ENCODE data around the gene PLXNA4.

GRCh38 chr7:132141109-132141508 lies 435.2 kb downstream of the PLXNA4 start:
- TF ChIP-seq EZH2 (IDR thresholded peaks at IDR 0.05; ENCODE audit: insufficient read depth, poor library complexity, severe bottlenecking) (no peak), EZH2phosphoT487 (IDR thresholded peaks at IDR 0.05; ENCODE audit: insufficient read depth, low read depth) (no peak)

All from GM23248 (cell line).